GM19452 (cell line): ENCODE data around the gene NDUFAF2.
"Not testable (repeated sequence)": the region's sequence is repeated elsewhere in the genome, so short reads cannot be mapped to it uniquely, and the experiment has no call there.

ENCODE experiments used
- ATAC-seq: cut with Tn5 transposase; IDR thresholded peaks from one replicate; pipeline ENCODE4 v1.9.1; 2021; ENCODE audit not compliant: unreplicated experiment

The NDUFAF2 gene

GRCh38 chr5:61047346-61047745 lies 102.3 kb downstream of the NDUFAF2 start:
- ATAC-seq, result no peak

DNA sequence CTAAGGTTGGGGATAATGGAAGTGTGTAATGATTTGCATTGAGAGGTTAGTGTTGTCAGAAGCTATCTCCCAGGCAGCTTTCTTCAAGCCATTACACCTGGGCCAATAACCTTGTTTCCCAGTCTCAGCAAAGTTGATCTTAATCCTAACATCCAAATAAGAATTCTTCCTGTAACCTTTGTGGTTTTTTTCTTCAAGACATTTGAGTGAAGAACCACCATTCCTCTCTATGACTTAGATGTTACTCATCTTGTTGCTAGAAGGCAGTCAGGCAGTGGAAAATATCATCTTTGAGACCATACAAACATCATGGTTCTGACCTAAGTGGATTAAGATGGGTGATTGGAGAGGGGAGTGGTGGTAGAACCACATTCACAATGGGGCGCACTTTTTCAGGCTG lies 103.5 kb downstream of the NDUFAF2 start:
- no peak for ATAC-seq

GRCh38 chr5:61050292-61050691 lies 105.3 kb downstream of the NDUFAF2 start:
- no peak for ATAC-seq

DNA sequence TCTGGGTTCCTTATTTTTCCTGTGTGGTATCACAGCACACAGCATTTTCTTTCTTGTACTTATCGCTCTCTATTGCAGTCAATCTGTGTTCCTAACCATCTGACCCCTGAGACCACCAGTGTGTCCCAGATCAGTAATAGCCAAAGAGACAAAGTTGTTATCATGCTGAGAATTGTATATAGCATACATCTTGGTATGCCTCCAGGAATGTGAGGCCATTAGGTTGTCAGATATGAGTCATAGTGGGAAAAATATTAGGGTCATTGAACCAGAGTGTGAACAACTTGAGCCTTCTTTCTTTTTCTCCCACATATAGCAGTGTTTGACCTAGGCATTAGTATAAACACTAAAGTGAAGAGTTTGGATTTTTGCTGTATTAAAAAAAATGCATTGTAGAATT lies 106.3 kb downstream of the NDUFAF2 start:
- ATAC-seq, result no peak

GRCh38 chr5:61052882-61053281 lies 107.9 kb downstream of the NDUFAF2 start:
- ATAC-seq, result no peak

DNA sequence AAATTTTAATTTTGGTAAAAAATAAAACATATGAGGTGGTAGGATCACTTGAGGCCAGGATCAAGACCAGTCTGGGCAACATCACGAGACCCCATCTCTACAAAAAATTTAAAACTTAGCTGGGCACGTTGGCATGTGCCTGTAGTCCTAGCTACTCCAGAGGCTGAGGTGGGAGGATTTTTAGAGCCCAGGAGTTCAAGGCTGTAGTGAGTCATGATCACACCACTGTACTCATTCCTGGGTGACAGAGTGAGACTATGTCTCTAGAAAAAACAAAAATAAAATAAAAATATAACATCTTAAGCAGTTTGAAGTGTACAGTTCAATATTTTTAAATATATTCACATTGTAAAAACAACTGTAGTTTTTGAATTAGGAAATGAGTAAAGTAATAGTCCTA lies 108.9 kb downstream of the NDUFAF2 start:
- no peak for ATAC-seq

DNA sequence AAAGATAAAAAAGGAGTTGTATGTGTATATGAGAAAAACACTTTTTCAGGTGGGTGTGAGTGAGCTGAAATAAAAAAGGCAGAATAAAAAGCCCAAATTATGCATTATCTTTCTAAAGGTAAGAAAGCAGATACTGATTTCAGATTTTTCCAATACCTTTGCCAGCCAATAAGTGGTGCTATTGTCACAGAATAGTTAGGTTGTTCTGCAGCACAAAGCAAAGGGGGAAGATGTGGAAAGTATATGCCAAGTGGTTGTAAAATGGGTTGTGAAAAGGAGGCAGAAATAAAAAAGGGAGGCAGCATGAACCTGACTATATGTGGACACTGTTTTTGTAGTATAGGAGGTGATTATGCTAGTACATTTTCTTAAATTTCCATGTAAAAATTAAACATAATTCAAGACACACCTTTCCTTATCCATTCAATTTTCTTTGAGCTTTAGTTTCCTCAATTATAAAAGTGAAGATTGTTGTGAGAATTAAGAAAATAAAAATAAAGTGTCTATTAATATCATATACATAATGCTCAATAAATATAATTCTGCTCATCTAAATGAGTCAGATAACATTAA lies 110.5 kb downstream of the NDUFAF2 start:
- ATAC-seq, result no peak

GRCh38 chr5:61059499-61059898 lies 114.5 kb downstream of the NDUFAF2 start:
- ATAC-seq, result no peak

- no peak for ATAC-seq
Observed at GRCh38 chr5:61069150-61069549, 124.1 kb downstream of the NDUFAF2 start.

- no peak for ATAC-seq
Observed at GRCh38 chr5:61071526-61071925, 126.5 kb downstream of the NDUFAF2 start.

- ATAC-seq, result no peak
Observed at GRCh38 chr5:61076626-61077025, 131.6 kb downstream of the NDUFAF2 start.

DNA sequence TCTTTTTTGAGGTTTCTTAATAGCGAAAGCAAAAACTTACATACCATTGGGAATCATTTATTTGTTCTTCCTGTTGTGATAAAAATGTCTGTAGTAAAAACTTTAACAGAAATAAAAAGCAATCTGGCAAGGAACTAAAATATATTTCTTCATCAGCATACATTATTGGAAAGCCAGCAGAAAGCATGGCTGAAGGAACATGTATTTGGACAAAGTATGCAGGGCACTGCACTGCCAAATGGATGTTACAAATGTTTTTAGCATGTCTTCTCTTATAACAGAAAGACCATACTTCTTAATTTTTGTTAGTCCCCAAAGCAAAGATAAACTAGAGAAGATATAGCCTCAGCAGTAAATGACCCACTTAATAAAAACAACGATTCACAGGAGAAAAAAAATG lies 136.7 kb downstream of the NDUFAF2 start:
- ATAC-seq, result no peak

DNA sequence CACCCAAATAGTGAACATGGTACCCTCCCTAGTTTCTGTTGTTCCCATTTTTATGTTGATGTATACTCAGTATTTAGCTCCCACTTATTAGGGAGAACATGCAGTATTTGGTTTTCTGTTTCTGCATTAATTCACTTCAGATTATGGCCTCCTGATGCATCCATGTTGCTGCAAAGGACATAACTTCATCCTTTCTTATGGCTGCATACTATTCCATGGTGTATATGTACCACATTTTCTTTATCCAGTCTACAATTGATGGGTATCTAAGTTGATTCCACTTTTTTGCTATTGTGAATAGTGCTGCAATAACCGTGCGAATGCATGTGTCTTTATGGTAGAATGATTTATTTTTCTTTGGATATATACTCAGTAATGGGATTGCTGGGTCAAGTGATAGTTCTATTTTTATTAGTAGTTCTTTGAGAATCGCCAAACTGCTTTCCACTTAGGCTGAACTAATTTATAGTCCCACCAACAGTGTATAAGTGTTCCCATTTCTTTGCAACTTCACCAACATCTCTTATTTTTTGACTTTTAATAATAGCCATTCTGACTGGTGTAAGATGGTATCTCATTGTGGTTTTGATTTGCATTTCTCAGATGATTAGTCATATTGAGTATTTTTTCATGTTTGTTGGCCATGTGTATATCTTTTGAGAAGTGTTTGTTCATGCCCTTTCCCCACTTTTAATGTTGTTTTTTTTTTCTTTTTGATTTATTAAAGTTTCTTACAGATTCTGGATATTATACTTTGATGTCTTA lies 137.7 kb downstream of the NDUFAF2 start:
- ATAC-seq, result no peak

- no peak for ATAC-seq
Observed at GRCh38 chr5:61084658-61085057, 139.7 kb downstream of the NDUFAF2 start.

- ATAC-seq, result no peak
Observed at GRCh38 chr5:61085885-61086284, 140.9 kb downstream of the NDUFAF2 start.

GRCh38 chr5:61087921-61088320 lies 142.9 kb downstream of the NDUFAF2 start:
- ATAC-seq, result no peak

DNA sequence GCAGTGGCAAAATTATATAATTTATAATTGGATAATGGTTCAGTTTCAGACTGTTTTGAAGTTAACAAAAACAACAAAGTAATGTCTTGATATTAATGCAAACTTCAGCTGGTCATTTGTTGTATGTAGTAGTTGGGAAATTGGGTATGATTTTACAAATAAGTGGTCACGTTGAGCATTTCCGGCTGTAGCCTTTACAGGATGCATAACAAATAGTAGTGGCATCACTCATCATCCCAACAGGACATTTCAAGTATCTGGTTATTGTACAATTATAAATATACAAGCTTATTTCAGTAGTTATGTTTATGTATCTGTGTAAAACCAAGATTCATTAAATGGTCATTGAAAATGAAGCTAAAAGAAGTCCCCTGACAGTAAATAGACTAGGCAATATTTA lies 144.3 kb downstream of the NDUFAF2 start:
- ATAC-seq, result no peak

GRCh38 chr5:61093046-61093771 lies 148.2 kb downstream of the NDUFAF2 start:
- not testable (repeated sequence) for ATAC-seq

- no peak for ATAC-seq
Observed at GRCh38 chr5:61097465-61097864, 152.5 kb downstream of the NDUFAF2 start.

DNA sequence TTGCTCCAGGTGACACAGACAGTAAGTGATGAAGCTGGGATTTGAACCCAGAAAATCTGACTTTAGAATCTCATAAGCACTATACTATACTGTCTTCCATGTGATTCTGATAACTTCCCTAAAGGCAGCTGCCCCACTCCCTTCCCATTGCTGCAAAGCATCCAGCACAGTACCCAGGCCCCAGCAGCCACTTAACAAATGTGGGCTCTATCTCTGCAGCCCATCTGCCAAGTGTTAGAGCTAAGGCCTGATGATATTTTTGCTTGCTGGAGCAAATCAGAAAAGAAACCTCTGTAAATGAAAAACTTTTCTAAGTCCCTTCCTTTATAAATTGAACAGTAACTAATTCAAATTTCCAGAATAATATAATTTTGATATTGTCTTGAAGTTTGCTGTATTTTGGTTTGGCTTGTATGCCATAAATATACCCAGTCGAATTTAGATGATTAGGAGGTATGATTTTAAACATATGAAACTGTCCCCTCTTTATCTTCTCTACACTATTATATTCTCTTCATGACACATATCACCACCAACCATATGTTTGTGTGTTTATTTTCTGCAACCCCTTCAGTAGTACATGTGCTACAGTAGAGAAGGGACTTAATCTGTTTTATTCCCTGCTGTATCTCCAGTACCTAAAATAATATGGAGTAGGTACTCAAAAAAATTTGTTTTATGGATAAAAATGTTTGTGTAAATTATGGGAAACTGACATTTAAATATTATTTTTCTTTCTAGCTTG lies 153.4 kb downstream of the NDUFAF2 start:
- no peak for ATAC-seq

DNA sequence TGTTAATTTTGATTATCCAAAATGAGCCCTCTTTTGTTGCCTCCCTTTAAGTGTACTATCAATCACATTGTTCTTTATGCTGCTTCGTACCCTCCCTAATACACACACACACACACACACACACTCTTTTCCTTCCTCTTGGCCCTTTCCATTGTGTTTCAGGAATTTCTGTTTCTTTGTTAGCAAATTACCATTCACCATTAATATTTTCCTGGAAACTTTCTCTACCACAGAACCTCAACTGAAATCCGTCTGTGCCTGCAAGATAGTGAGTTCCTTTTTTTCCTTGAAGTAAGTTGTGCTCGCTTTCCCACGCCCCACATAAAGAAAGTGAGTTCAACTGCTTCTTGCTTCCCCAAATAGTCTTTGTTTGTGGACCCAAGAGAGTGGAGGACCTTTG lies 155.4 kb downstream of the NDUFAF2 start:
- ATAC-seq, result no peak
